Heart left ventricle (tissue), 13 donors: ENCODE results near the gene SLC18A3.

Source experiments
- CTCF ChIP-seq, 12 donors: fragments of 200-600 bp; sonication (generic) in 4 of 12; IDR thresholded peaks; one replicate each; pipeline versions ENCODE4 v1.5.0 to v1.8.0; 2018 to 2022; ENCODE audit warnings: antibody characterized with exemption in 12 of 12, mild to moderate bottlenecking in 5 of 12
- POLR2A ChIP-seq, 2 donors: fragments of 450-650 bp; IDR thresholded peaks; one replicate each; pipeline ENCODE4 v1.6.1; 2017; ENCODE audit warnings: antibody characterized with exemption in 2 of 2, mild to moderate bottlenecking in 2 of 2, moderate library complexity in 2 of 2
- donor health status: ischemic (EF 13 %, LVEDD 7.1; RV severe dilation, severe dysfunction).
- donor health status: DM: no; HTN: yes; CAD: no.
- donor health status: DM: no; HTN: no; CAD: no.
- donor health status: ischemic (EF 25% LVEDD 6.9; RV normal size, moderate dysfunction).
- donor health status: ischemic (EF 25% LVEDD 5.7; RV mildly dilated, moderate dysfunction).
- donor health status: ischemic (EF 35%, LVEDD 5.7; RV mildly dilated, moderate dysfunction).
- donor health status: nonischemic (EF 11% LVEDD 7.7; RV severe dilation, severe dysfunction).
- donor health status: DM: yes; HTN: yes; CAD: no.
- donor health status: PGD.
- donor health status: ischemic (EF 29% LVEDD 5.4; RV normal size, mild dysfunction).
- donor health status: nonischemic (EF 23%, LVEDD 6.1; RV moderate dilation, normal function).

- TF ChIP-seq POLR2A (IDR thresholded peaks at IDR 0.05) (no peak), CTCF (IDR thresholded peaks at IDR 0.05) (no peak)
Observed at GRCh38 chr10:49609006-49609282, 1.2 kb upstream of the SLC18A3 start.
